GM12878 (cell line): ENCODE measurements around the gene NUP214. TPM values are rescaled to one million over a fixed set of nuclear protein-coding genes. Genes with fewer than 3 reads are reported as not detected.

Source experiments
- BACH1 ChIP-seq: fragments of 450-650 bp; IDR thresholded peaks from 2 replicates; pipeline ENCODE4 v1.6.1; 2017; ENCODE audit warnings: mild to moderate bottlenecking, borderline replicate concordance
- BCLAF1 ChIP-seq: fragments of 450-650 bp; IDR thresholded peaks from 2 replicates; pipeline ENCODE4 v1.6.1; 2017; ENCODE audit warnings: antibody characterized with exemption, mild to moderate bottlenecking, moderate library complexity
- JUNB ChIP-seq: IDR thresholded peaks from 2 replicates; pipeline ENCODE4 v1.6.1; 2016; ENCODE audit warnings: antibody characterized with exemption, mild to moderate bottlenecking
- MEF2B ChIP-seq: fragments of 450-650 bp; IDR thresholded peaks from 2 replicates; pipeline ENCODE4 v1.6.1; 2018; ENCODE audit warnings: mild to moderate bottlenecking, moderate library complexity; ENCODE audit not compliant: partially characterized antibody, poor library complexity, severe bottlenecking
- NFXL1 ChIP-seq: fragments of 450-650 bp; IDR thresholded peaks from 2 replicates; pipeline ENCODE4 v1.6.1; 2017; ENCODE audit warnings: antibody characterized with exemption, mild to moderate bottlenecking, borderline replicate concordance
- SP1 ChIP-seq: IDR thresholded peaks from one replicate; pipeline ENCODE4 v1.6.1; 2011; ENCODE audit warnings: low read depth, low read length
- STAT3 ChIP-seq: IDR thresholded peaks from 2 replicates; pipeline ENCODE4 v1.6.1; 2011; ENCODE audit warnings: low read depth, low read length, improper control_type of control experiment
- polyA plus RNA-seq, 11 experiments: library from polyadenylated mRNA; depleted of rRNA in 4 of 11; unstranded in 6 of 11; stranded (reverse) in 5 of 11; fragments of >200 nt; fragmentation: Nextera tagmentation in 4 of 11; fragmentation: Illumina TruSeq in 1 of 11; extraction: Ambion mirVana in 4 of 11; extraction: Trizol in 1 of 11; gene quantifications; 1 replicate in 1 of 11; 2 replicates in 10 of 11; pipeline versions ENCODE4 v1.2.1 to v1.2.3, GENCODE V29; 2011 to 2016; ENCODE audit warnings: inconsistent platforms in 2 of 11, missing spikeins in 2 of 11, low read depth in 1 of 11
- total RNA-seq, 4 experiments: library from RNA; depleted of rRNA in 3 of 4; stranded (reverse); fragments of >200 nt in 3 of 4; fragmentation: Illumina TruSeq in 1 of 4; extraction: Trizol in 1 of 4; gene quantifications; 2 replicates each; pipeline versions ENCODE4 v1.2.1 to v1.2.3, GENCODE V29; 2013 to 2021
- TF ChIP-seq, protein P1 (sequence below): IDR thresholded peaks from 2 replicates; pipeline ENCODE4 v1.6.1; 2011; ENCODE audit warnings: low read depth, mild to moderate bottlenecking, low read length, moderate library complexity, borderline replicate concordance; ENCODE audit errors: extremely low read depth

NUP214 gene
- total and polyA plus RNA-seq, 10 of the 15 experiments (the other 5 are each of a cell fraction or from before 2014, with no cell fraction given), result 11.7 to 53.8 (median 17.6) TPM

GRCh38 chr9:131272212-131272611 is 146.8 kb downstream of the NUP214 start (continued):
- TF ChIP-seq BCLAF1 (no peak), NFXL1 (no peak), MEF2B (peak; percentile 90), JUNB (no peak), SP1 (no peak), BACH1 (no peak), STAT3 (no peak)
- TF ChIP-seq, protein P1, sequence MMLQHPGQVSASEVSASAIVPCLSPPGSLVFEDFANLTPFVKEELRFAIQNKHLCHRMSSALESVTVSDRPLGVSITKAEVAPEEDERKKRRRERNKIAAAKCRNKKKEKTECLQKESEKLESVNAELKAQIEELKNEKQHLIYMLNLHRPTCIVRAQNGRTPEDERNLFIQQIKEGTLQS, result no peak
- TF ChIP-seq, all 136 proteins: peak for 5
